Measurements from ENCODE around the gene SETSIP.
"Not testable (repeated sequence)": the region's sequence is repeated elsewhere in the genome, so short reads cannot be mapped to it uniquely, and the experiment has no call there.

SETSIP gene

DNA sequence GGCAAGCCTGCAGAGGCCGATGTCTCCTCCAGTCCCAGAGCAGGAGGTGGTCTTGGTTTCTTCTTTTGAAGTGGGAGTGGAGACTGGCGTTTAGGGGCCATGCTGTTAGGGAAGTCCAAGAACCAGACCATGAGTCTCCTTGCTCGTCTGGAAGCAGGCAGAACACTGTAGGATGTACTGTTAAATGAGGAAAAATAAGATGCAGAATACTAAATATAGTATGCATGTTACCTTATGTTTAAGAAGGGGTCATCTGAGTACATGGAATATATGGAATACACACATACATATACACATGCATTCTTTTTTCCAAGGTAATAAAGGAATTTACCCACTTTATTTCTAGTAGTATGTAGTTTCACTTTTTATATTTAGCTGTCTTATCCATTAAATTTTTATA lies at the start of gene SETSIP:
Gene SETSIP, minus strand, starts transcription at position 101 of the 400 bp plus-strand sequence. Its CDS starts 0 bp downstream, at position 101.
- DNase-seq = no peak

GRCh38 chr1:92123868-92124267 lies 48.7 kb upstream of the SETSIP start:
- no peak for DNase-seq

- no peak for DNase-seq
Observed at GRCh38 chr1:92118826-92119225, 43.6 kb upstream of the SETSIP start.

GRCh38 chr1:92117526-92117925 lies 42.3 kb upstream of the SETSIP start:
- no peak for DNase-seq

GRCh38 chr1:92108631-92109030 lies 33.4 kb upstream of the SETSIP start:
- DNase-seq = no peak

- no peak for DNase-seq
Observed at GRCh38 chr1:92105546-92106081, 30.4 kb upstream of the SETSIP start.

DNA sequence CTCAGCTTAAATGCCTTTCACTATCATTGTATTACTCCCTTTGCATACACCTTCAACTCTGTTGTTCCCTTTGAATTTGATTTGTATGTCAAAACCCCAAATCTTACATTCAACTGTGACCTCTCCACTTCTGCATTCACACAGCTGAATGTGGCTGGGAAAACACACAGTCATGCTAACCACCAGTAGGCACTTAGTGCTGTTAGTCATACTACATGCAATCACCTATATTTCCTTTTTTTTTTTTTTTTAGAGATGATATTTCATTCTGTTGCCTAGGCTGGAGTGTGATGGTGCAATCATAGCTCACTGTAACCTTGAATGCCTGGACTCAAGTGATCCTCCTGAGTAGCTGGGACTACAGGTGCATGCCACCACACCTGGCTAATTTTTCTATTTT lies 21.1 kb upstream of the SETSIP start:
- no peak for DNase-seq

- no peak for DNase-seq
Observed at GRCh38 chr1:92095874-92096273, 20.7 kb upstream of the SETSIP start.

- no peak for DNase-seq
Observed at GRCh38 chr1:92094595-92094994, 19.4 kb upstream of the SETSIP start.

- no peak for DNase-seq
Observed at GRCh38 chr1:92094090-92094489, 18.9 kb upstream of the SETSIP start.

GRCh38 chr1:92091625-92092024 lies 16.4 kb upstream of the SETSIP start:
- no peak for DNase-seq

GRCh38 chr1:92087542-92087941 lies 12.3 kb upstream of the SETSIP start:
- no peak for DNase-seq

DNA sequence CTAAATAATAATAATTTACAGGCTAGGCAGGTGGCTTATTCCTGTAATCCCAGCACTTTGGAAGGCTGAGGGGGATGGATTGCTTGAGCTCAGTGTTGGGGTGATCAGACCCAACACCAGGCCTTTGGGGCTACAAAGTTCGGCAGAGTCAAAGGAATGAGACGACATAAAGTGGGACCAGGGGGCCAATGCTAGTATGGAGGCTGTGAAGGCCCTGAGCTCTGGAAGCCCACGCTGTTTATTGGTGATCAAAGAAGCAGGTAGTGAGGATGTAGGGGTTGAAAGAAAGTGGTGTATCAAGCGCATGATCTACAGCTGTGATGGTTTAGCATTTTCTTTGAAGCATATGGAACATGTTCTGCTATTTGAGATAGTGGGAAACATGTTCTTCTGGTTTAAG lies 10.5 kb upstream of the SETSIP start:
- DNase-seq = no peak

DNA sequence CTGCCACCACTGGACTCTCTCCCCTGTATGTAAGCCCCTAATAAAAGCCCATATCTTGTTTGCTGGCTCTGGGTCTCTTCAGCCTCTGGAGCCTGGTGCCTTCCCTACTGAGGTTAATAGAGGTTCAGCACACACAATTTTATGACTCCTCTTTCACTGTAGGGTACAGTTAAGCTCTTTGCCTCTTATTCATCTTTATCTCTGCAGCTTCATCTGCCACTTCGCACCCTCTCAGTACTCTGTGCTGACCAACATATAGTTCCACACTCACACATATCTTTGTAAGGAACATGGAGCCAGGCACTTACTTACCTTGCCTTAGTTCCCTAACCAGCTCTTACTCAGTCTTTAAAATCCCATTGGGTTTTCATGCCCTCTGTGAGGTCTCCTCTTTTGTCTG lies 9.4 kb upstream of the SETSIP start:
- DNase-seq = no peak

DNA sequence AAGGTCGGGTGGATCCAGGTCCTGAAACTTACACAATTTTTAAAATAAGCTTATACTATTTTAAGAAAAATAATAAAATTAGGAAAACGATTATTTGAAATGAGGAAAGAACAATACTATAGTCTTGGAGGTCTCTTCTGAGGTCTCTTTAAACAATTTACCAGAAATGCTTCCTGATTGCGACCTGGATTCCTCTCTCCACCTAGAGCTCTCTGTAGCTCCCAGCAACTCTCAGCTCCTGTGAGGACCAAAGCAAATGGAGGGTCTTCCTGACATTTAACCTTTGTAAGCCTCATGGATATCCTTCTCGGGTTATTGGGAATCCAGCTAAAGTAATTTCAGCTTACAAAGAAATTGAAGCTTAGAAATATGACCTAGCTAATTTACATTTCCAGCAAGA lies 5.8 kb upstream of the SETSIP start:
- DNase-seq = no peak

DNA sequence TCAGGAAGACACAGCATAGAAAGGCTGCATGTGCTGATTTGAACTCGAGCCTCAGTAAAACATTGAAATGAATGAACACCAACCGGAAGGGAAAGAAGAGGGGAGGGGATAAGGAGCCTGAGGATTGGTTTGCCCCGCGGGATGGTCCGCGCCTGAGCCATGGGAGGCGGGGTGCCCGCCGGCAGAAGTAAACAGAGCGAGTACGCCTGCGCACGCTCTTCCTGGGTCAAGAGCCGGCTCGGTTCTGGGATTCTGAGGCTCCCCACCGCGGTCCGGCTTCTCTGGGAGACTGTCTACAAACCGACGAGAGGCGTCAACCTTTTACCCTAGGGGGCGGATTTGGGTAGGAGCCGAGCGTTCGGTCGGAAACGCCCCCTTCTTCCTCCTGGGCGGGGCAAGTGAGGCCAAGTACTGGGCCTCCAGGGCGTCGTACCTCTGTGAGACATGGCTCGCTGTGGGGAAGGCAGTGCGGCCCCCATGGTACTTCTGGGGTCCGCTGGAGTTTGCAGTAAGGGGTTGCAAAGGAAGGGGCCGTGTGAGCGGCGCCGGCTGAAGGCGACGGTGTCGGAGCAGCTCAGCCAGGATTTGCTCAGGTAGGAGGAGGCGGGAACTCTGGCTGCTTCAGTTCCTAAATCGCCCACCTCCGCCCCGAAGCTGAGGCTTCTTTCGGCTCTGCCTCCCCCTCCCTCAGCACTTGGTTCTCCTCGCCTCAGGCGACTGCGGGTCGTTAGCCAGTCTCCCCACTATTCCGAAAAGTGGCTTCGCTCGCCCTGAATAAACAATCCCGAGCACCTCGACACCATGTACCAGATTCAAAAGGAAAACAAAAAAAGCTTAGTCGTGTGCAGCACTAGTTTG lies 5.1 kb upstream of the SETSIP start, which contains the start of gene BTBD8:
Gene BTBD8, plus strand, starts transcription at position 218 of the 858 bp plus-strand sequence. Its CDS starts 227 bp downstream, at position 445.
- peak; percentile 82 to 91 for DNase-seq

GRCh38 chr1:92079441-92079840 lies 4.2 kb upstream of the SETSIP start:
- DNase-seq = no peak

GRCh38 chr1:92078077-92078476 lies 2.9 kb upstream of the SETSIP start:
- not testable (repeated sequence) for DNase-seq

- no peak for DNase-seq
Observed at GRCh38 chr1:92076363-92076762, 1.2 kb upstream of the SETSIP start.

GRCh38 chr1:92074446-92074845 lies 765 bp downstream of the SETSIP start:
- DNase-seq = not testable (repeated sequence)

GRCh38 chr1:92070892-92071291 lies 4.3 kb downstream of the SETSIP start:
- DNase-seq = no peak

GRCh38 chr1:92066321-92066720 lies 8.9 kb downstream of the SETSIP start:
- DNase-seq = no peak

- peak in 1 of 2 experiments; percentile 13 for DNase-seq
Observed at GRCh38 chr1:92065042-92065441, 10.2 kb downstream of the SETSIP start.

- DNase-seq = no peak
Observed at GRCh38 chr1:92051948-92052347, 23.3 kb downstream of the SETSIP start.

All from NCI-H526 (cell line).